Common myeloid progenitor, CD34-positive (primary cell): Measurements from ENCODE around the gene NFIC.
A peak's percentile ranks its signal among the peaks of the same experiment; 100 is the strongest.

Experiments
- CTCF ChIA-PET: fragments of 350-600 bp; sonication (Branson Sonifier 250); formaldehyde crosslinking; loops from one replicate; lab custom pipeline; 2021; ENCODE audit warnings: antibody characterized with exemption; lab: Charles Lee
- POLR2A ChIA-PET: fragments of 350-600 bp; sonication (Branson Sonifier 250); formaldehyde crosslinking; loops from one replicate; lab custom pipeline; 2021; ENCODE audit warnings: antibody characterized with exemption; lab: Charles Lee
- DNase-seq, 3 donors: peaks; one replicate each; pipeline versions ENCODE4 v3.0.0 to v3.0.0-alpha.2; 2013
- H3K27ac ChIP-seq, 2 experiments: 1 replicate in 1 of 2; 2 replicates in 1 of 2; pipeline ENCODE4 v1.7.0; 2013; ENCODE audit warnings: inconsistent platforms in 2 of 2, low read length in 2 of 2, mild to moderate bottlenecking in 2 of 2, low read depth in 1 of 2, moderate library complexity in 1 of 2; ENCODE audit not compliant: severe bottlenecking in 2 of 2, insufficient read depth in 1 of 2, poor library complexity in 1 of 2
- H3K27me3 ChIP-seq, 5 experiments: replicated peaks in 2 of 5; 1 replicate in 3 of 5; 2 replicates in 2 of 5; pipeline versions ENCODE4 v1.6.1 to v1.7.0; 2013; ENCODE audit warnings: low read length in 4 of 5, mild to moderate bottlenecking in 2 of 5, moderate library complexity in 2 of 5, inconsistent platforms in 1 of 5; ENCODE audit not compliant: insufficient read depth in 5 of 5, control insufficient read depth in 4 of 5
- H3K36me3 ChIP-seq, 4 experiments: 1 replicate in 2 of 4; 2 replicates in 2 of 4; pipeline versions ENCODE4 v1.6.1 to v1.7.0; 2013; ENCODE audit warnings: low read length in 3 of 4, control low read depth in 1 of 4, mild to moderate bottlenecking in 1 of 4; ENCODE audit not compliant: control insufficient read depth in 4 of 4, insufficient read depth in 4 of 4
- H3K4me1 ChIP-seq, 4 experiments: 1 replicate in 3 of 4; 2 replicates in 1 of 4; pipeline versions ENCODE4 v1.6.1 to v1.7.1; 2013; ENCODE audit warnings: low read length in 3 of 4, mild to moderate bottlenecking in 3 of 4, control low read depth in 1 of 4, inconsistent platforms in 1 of 4, moderate library complexity in 1 of 4; ENCODE audit not compliant: control insufficient read depth in 4 of 4, insufficient read depth in 4 of 4; ENCODE audit errors: control extremely low read depth in 1 of 4
- H3K4me3 ChIP-seq, 7 experiments: 1 replicate in 4 of 7; 2 replicates in 3 of 7; pipeline versions ENCODE4 v1.5.1 to v1.7.0; 2013; ENCODE audit warnings: mild to moderate bottlenecking in 7 of 7, low read length in 6 of 7, moderate library complexity in 6 of 7, inconsistent platforms in 2 of 7, low read depth in 2 of 7, control low read depth in 1 of 7; ENCODE audit not compliant: insufficient read depth in 4 of 7, control insufficient read depth in 1 of 7; ENCODE audit errors: extremely low read depth in 1 of 7
- H3K9me3 ChIP-seq, 5 experiments: 1 replicate in 4 of 5; 2 replicates in 1 of 5; pipeline versions ENCODE4 v1.6.1 to v1.7.1; 2013; ENCODE audit warnings: low read length in 4 of 5, mild to moderate bottlenecking in 2 of 5, inconsistent platforms in 1 of 5, low read depth in 1 of 5, moderate library complexity in 1 of 5; ENCODE audit not compliant: control insufficient read depth in 4 of 5, insufficient read depth in 2 of 5; ENCODE audit errors: control extremely low read depth in 1 of 5
- WGBS: methylation state at CpG from one replicate; pipeline ENCODE4 v1.1.5; 2013; ENCODE audit not compliant: insufficient coverage; 5-methylcytosine and 5-hydroxymethylcytosine counted together

Gene NFIC

DNA sequence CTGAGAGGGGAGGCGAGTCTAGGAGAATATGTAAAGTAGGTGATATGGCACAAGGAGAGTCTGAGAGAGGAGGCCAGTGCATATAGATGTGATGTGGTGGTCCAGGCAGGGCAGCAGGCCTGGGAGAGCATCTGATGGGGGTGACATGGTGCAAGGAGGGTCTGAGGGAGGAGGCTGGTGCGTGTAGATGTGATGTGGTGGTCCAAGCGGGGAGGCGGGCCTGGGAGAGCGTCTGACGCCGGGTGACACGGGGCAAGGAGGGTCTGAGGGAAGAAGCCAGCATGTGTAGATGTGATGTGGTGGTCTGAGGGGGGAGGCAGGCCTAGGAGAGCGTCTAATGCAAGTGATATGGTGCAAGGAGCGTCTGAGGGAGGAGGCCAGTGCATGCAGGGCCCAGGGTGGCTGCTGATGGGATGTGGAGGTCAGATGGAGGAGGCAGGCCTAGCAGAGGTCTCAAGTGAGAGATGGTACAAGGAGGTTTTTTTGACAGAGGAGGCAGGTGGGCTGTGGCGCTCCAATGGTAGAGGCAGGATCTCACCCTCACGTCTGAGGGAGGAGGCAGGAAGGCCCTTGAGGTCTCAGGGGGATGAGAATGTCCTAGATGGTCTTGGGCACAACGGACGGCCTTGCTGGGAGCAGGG is 16.2 kb downstream of the NFIC start:
- H3K4me1 ChIP-seq = peaks cover 0 to 3% (median under 1%) of the 10 kb centered on the region in 4 experiments
- no peaks in the 10 kb centered on the region for H3K9me3 ChIP-seq
- ChIA-PET POLR2A (no interaction called here), CTCF (no interaction called here)
- DNase-seq = no peak
- H3K4me3 ChIP-seq = no peak overlapping the region
- no peak overlapping the region for H3K27ac ChIP-seq
- no peaks in the 10 kb centered on the region for H3K27me3 ChIP-seq
- WGBS = 96% methylated on average over 7 of the region's 14 CpGs
- H3K36me3 ChIP-seq = peaks cover 0 to 40% (median 20%) of the 10 kb centered on the region in 4 experiments

- Histone ChIP-seq H3K4me1 (peaks cover 0 to 3% (median 1%) of the 10 kb centered on the region in 4 experiments), H3K27ac (no peak overlapping the region), H3K27me3 (no peaks in the 10 kb centered on the region), H3K36me3 (peaks cover 0 to 43% (median 20%) of the 10 kb centered on the region in 4 experiments), H3K9me3 (no peaks in the 10 kb centered on the region), H3K4me3 (no peak overlapping the region)
- ChIA-PET CTCF (interaction anchor here (1.0 kb wide), 1 partner anchor 87 kb away, joined by 3 read pairs; no protein-coding TSS in a partner anchor), POLR2A (no interaction called here)
- no peak for DNase-seq
- WGBS = 97% methylated on average over 12 of the region's 13 CpGs
Measured at GRCh38 chr19:3383121-3383722, 16.8 kb downstream of the NFIC start.

DNA sequence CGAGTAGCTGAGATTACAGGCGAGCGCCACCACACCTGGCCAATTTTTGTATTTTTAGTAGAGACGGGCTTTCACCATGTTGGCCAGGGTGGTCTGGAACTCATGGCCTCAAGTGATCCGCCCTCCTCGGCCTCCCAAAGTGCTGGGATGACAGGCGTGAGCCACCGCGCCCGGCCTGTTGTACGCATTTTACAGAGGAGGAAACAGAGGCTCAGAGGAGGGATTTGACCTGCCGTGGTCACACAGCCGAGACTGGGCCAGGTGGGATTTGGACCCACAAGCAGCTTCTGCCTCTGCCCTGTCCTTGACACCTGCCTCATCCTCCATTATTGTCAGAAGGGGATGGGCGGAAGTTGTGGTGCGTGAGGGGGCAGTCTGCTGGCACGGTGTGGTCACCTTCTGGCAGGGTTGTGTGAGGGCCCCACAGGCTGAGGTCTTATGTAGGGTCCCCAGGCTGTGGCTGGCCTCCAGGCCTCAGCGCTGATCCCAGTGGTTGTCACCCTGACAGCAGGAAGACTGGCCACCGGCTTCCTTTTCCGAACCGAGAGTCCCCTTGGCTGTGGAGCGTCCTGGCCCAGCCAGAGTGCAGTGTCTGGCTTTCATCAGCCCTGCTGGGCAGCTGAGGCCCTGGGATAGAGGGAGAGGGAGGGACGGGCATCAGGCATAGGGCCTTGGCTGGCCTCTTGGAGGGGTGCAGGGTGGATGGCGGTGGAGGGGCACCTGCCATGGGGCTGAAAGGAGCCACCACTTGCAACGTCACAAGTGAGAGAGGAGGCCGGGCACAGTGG is 20.3 kb downstream of the NFIC start:
- H3K4me1 ChIP-seq = peaks cover 0 to 3% (median 1%) of the 10 kb centered on the region in 4 experiments
- no peak for DNase-seq
- no peak overlapping the region for H3K4me3 ChIP-seq
- H3K27me3 ChIP-seq = no peaks in the 10 kb centered on the region
- H3K27ac ChIP-seq = peak overlapping the region in 1 of 2 experiments; percentile 49
- H3K9me3 ChIP-seq = no peaks in the 10 kb centered on the region
- WGBS = 98% methylated on average over 22 of the region's 25 CpGs
- CTCF ChIA-PET = no interaction called here
- POLR2A ChIA-PET = no interaction called here
- H3K36me3 ChIP-seq = peaks cover 0 to 52% (median 20%) of the 10 kb centered on the region in 4 experiments

DNA sequence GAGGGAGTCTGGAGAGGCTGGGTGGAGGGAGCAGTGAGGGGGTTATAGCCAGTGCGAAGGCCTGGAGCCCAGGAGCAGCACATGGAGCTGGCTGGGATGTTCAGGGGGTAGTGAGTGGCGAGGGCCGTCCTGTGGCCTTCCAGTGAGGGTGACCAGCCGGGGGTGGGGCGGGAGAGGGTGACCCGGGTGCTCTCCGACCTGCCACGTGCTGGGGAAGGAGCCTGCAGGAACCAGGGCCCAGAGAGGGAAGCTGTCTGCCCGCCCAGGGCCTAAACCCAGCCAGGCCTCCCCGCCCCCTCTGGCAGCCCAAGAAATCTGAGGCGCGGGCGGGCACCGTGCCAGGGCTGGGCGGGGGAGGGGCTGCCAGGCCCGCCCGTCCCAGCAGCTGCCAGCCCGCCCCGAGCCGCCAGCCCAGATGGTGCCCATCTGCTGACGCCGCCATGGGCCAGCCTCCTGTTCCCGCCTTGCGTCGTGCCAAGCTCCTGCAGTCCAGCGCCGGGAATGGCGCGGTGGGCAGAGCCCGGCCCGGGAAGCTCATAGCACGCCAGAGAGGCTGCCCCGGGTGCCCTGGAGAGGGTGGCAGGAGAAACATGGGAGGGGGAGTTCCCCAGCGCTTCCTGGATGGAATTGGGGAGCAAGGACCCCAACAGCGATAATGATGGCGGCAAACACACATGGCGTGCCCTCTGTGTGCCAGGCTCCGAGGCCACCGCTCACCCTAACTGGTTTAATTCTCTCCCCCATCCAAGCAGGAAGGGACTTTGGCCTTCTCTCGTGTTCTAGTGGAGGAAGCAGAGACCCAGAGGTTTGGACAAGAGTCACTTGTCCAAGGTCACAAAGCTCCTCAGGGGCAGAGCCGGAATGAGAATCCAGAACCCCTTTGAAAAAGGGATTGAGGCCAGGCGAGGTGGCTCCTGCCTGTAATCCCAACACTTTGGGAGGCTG is 21.5 kb downstream of the NFIC start:
- H3K36me3 ChIP-seq = peaks cover 0 to 46% (median 10%) of the 10 kb centered on the region in 4 experiments
- 85% methylated on average over 17 of the region's 42 CpGs for WGBS
- H3K4me1 ChIP-seq = peaks cover 0 to 3% (median 1%) of the 10 kb centered on the region in 4 experiments
- no peaks in the 10 kb centered on the region for H3K9me3 ChIP-seq
- no peak overlapping the region for H3K27ac ChIP-seq
- ChIA-PET CTCF (interaction anchor here (1.1 kb wide), 1 partner anchor 92 kb away, joined by 4 read pairs; no protein-coding TSS in a partner anchor), POLR2A (no interaction called here)
- DNase-seq = peak in 1 of 3 donors; percentile 51
- no peaks in the 10 kb centered on the region for H3K27me3 ChIP-seq
- H3K4me3 ChIP-seq = no peak overlapping the region

GRCh38 chr19:3389446-3389778 is 23.0 kb downstream of the NFIC start:
- POLR2A ChIA-PET = no interaction called here
- Histone ChIP-seq H3K27me3 (no peaks in the 10 kb centered on the region), H3K4me1 (peaks cover 0 to 3% (median 1%) of the 10 kb centered on the region in 4 experiments), H3K27ac (no peak overlapping the region), H3K9me3 (no peaks in the 10 kb centered on the region), H3K4me3 (no peak overlapping the region), H3K36me3 (peaks cover 0 to 40% (median 4%) of the 10 kb centered on the region in 4 experiments)
- WGBS = 90% methylated on average over 7 of the region's 9 CpGs
- DNase-seq = no peak
- CTCF ChIA-PET = no interaction called here

- H3K9me3 ChIP-seq = no peaks in the 10 kb centered on the region
- WGBS = 93% methylated on average over 7 of the region's 17 CpGs
- H3K36me3 ChIP-seq = peaks cover 0 to 46% (median 7%) of the 10 kb centered on the region in 4 experiments
- H3K27me3 ChIP-seq = no peaks in the 10 kb centered on the region
- ChIA-PET POLR2A (no interaction called here), CTCF (no interaction called here)
- H3K4me1 ChIP-seq = peaks cover 0 to 3% (median 1%) of the 10 kb centered on the region in 4 experiments
- H3K27ac ChIP-seq = no peak overlapping the region
- no peak overlapping the region for H3K4me3 ChIP-seq
- DNase-seq = no peak
Measured at GRCh38 chr19:3389876-3390371, 23.5 kb downstream of the NFIC start.
